Measurements from ENCODE around the gene PDCD4. TPM values are rescaled to one million over a fixed set of nuclear protein-coding genes. Genes with fewer than 3 reads are reported as not detected.

The PDCD4 gene
- total and polyA plus RNA-seq, 2 of the 13 experiments (the other 11 are each of a cell fraction or from before 2014, with no cell fraction given), result 22.8 to 56.2 TPM

- TF ChIP-seq PRDM15 (CRISPR knock-in tag; IDR thresholded peaks at IDR 0.05) (no peak), ETV6 (CRISPR knock-in tag; conservative IDR thresholded peaks at IDR 0.05) (no peak), ATF4 (CRISPR knock-in tag; IDR thresholded peaks at IDR 0.05) (0 out of 4 replicates have a peak, but pooled peaks of 1 of the 2 experiments have one; percentile 2), ZNF670 (CRISPR knock-in tag; IDR thresholded peaks at IDR 0.05; ENCODE audit: borderline replicate concordance) (no peak), ARHGAP35 (CRISPR knock-in tag; IDR thresholded peaks at IDR 0.05; ENCODE audit: borderline replicate concordance) (no peak), ZNF251 (CRISPR knock-in tag; IDR thresholded peaks at IDR 0.05) (no peak), NRL (CRISPR knock-in tag; IDR thresholded peaks at IDR 0.05; ENCODE audit: borderline replicate concordance) (no peak), YEATS4 (CRISPR knock-in tag; IDR thresholded peaks at IDR 0.05; ENCODE audit: borderline replicate concordance) (no peak), NFE2L1 (CRISPR knock-in tag; IDR thresholded peaks at IDR 0.05; ENCODE audit: borderline replicate concordance) (no peak), MTA3 (CRISPR knock-in tag; IDR thresholded peaks at IDR 0.05) (no peak), ZNF512 (CRISPR knock-in tag; IDR thresholded peaks at IDR 0.05) (no peak), AKAP8 (CRISPR knock-in tag; IDR thresholded peaks at IDR 0.05) (no peak)
- TF ChIP-seq, protein P1, sequence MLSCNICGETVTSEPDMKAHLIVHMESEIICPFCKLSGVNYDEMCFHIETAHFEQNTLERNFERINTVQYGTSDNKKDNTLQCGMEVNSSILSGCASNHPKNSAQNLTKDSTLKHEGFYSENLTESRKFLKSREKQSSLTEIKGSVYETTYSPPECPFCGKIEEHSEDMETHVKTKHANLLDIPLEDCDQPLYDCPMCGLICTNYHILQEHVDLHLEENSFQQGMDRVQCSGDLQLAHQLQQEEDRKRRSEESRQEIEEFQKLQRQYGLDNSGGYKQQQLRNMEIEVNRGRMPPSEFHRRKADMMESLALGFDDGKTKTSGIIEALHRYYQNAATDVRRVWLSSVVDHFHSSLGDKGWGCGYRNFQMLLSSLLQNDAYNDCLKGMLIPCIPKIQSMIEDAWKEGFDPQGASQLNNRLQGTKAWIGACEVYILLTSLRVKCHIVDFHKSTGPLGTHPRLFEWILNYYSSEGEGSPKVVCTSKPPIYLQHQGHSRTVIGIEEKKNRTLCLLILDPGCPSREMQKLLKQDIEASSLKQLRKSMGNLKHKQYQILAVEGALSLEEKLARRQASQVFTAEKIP (CRISPR knock-in tag; IDR thresholded peaks at IDR 0.05; ENCODE audit: borderline replicate concordance), result no peak
- TF ChIP-seq, protein P2, sequence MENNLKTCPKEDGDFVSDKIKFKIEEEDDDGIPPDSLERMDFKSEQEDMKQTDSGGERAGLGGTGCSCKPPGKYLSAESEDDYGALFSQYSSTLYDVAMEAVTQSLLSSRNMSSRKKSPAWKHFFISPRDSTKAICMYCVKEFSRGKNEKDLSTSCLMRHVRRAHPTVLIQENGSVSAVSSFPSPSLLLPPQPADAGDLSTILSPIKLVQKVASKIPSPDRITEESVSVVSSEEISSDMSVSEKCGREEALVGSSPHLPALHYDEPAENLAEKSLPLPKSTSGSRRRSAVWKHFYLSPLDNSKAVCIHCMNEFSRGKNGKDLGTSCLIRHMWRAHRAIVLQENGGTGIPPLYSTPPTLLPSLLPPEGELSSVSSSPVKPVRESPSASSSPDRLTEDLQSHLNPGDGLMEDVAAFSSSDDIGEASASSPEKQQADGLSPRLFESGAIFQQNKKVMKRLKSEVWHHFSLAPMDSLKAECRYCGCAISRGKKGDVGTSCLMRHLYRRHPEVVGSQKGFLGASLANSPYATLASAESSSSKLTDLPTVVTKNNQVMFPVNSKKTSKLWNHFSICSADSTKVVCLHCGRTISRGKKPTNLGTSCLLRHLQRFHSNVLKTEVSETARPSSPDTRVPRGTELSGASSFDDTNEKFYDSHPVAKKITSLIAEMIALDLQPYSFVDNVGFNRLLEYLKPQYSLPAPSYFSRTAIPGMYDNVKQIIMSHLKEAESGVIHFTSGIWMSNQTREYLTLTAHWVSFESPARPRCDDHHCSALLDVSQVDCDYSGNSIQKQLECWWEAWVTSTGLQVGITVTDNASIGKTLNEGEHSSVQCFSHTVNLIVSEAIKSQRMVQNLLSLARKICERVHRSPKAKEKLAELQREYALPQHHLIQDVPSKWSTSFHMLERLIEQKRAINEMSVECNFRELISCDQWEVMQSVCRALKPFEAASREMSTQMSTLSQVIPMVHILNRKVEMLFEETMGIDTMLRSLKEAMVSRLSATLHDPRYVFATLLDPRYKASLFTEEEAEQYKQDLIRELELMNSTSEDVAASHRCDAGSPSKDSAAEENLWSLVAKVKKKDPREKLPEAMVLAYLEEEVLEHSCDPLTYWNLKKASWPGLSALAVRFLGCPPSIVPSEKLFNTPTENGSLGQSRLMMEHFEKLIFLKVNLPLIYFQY (CRISPR knock-in tag; IDR thresholded peaks at IDR 0.05; ENCODE audit: borderline replicate concordance), result no peak
- TF ChIP-seq, protein P3, sequence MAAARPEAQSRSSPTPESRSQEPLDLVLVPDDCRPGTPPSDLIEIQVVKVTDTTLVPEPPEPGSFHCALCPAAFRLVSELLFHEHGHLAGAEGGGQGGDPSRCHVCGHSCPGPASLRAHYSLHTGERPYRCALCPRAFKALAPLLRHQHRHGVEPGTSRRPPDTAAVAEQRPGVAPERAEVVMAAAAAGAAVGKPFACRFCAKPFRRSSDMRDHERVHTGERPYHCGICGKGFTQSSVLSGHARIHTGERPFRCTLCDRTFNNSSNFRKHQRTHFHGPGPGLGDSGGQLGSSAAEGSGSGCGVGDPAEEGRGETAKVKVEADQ (CRISPR knock-in tag; IDR thresholded peaks at IDR 0.05; ENCODE audit: borderline replicate concordance), result no peak
Measured at GRCh38 chr10:110919349-110919931, 47.7 kb downstream of the PDCD4 start, which contains the start of gene SHOC2 (continued).
